Kidney epithelial cell (primary cell): ENCODE data around the gene ACVRL1. TPM values are rescaled to one million over a fixed set of nuclear protein-coding genes. Genes with fewer than 3 reads are reported as not detected.
A peak's percentile ranks its signal among the peaks of the same experiment; 100 is the strongest.

Experiments used
- DNase-seq: peaks from one replicate; pipeline ENCODE4 v3.0.0-alpha.2; 2010; ENCODE audit warnings: low read depth
- H3K27me3 ChIP-seq: 2 replicates; pipeline ENCODE4 v1.6.0; 2011; ENCODE audit warnings: low read length; ENCODE audit not compliant: control insufficient read depth, insufficient read depth
- H3K36me3 ChIP-seq: 2 replicates; pipeline ENCODE4 v1.5.1; 2011; ENCODE audit warnings: low read length; ENCODE audit not compliant: control insufficient read depth, insufficient read depth
- H3K4me3 ChIP-seq: 2 replicates; pipeline ENCODE4 v1.5.1; 2011; ENCODE audit warnings: low read depth, mild to moderate bottlenecking, control low read depth, low read length
- total RNA-seq: library from RNA; depleted of rRNA; stranded (reverse); fragments of >200 nt; gene quantifications from 2 replicates; pipeline ENCODE4 v1.2.3, GENCODE V29; 2015
- TF ChIP-seq, protein P1 (sequence below): IDR thresholded peaks from 2 replicates; pipeline ENCODE4 v1.5.1; 2011; ENCODE audit warnings: mild to moderate bottlenecking, moderate library complexity, low read length, control low read depth, inconsistent platforms; ENCODE audit not compliant: insufficient read depth, poor library complexity, severe bottlenecking

ACVRL1 gene
- total RNA-seq, 1 donor from 2014 or later = 9.7 TPM

DNA sequence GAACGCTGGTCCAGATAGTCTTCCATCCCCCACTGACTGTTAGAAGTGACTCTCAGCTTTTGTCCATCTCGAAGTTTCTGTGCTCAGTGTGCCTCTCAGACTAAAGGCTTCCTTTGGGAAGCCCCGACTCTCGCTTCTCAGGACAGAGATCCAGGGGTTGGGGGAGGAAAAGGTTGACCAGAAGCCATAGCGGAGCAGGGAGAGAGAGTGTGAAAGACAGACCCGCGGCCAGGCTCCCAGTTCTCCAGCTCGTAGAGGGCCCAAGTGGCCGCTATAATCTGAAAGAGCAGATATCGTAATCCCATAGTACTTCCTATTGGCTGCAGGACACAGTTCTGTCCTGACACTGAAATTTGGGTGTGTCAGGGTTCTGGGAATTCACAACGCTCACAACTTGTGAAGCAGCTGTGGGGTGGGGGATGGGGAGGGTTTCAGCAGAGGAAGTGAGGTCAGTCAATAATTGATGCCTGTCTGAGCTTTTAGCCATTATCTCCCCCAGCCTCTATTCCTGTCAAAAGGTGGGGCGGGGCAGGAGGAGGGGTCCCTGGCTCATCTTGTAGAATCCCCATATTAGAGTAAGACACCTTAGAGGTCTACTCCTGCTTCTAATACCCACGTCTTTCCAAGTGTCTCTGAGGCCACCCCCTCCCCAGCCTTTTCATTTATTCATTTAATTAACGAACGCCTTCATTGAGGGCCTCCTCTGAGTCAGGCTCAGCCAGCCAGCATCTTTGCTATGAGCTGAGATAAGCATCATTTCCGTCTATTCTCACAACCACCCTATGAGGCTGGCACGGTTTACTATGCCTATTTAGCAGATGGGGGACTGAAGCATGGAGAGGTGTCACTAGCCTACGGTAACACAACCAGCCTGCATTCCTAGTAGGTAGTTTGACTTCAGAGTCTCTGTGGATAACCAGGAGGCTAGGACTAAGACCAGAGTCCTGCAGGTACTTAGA, 1.6 kb upstream of the ACVRL1 start:
- peaks cover 6% of the 10 kb centered on the region for H3K27me3 ChIP-seq
- DNase-seq = no peak
- no peaks in the 10 kb centered on the region for H3K36me3 ChIP-seq
- no peak overlapping the region for H3K4me3 ChIP-seq
- TF ChIP-seq, protein P1, sequence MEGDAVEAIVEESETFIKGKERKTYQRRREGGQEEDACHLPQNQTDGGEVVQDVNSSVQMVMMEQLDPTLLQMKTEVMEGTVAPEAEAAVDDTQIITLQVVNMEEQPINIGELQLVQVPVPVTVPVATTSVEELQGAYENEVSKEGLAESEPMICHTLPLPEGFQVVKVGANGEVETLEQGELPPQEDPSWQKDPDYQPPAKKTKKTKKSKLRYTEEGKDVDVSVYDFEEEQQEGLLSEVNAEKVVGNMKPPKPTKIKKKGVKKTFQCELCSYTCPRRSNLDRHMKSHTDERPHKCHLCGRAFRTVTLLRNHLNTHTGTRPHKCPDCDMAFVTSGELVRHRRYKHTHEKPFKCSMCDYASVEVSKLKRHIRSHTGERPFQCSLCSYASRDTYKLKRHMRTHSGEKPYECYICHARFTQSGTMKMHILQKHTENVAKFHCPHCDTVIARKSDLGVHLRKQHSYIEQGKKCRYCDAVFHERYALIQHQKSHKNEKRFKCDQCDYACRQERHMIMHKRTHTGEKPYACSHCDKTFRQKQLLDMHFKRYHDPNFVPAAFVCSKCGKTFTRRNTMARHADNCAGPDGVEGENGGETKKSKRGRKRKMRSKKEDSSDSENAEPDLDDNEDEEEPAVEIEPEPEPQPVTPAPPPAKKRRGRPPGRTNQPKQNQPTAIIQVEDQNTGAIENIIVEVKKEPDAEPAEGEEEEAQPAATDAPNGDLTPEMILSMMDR = no peak

DNA sequence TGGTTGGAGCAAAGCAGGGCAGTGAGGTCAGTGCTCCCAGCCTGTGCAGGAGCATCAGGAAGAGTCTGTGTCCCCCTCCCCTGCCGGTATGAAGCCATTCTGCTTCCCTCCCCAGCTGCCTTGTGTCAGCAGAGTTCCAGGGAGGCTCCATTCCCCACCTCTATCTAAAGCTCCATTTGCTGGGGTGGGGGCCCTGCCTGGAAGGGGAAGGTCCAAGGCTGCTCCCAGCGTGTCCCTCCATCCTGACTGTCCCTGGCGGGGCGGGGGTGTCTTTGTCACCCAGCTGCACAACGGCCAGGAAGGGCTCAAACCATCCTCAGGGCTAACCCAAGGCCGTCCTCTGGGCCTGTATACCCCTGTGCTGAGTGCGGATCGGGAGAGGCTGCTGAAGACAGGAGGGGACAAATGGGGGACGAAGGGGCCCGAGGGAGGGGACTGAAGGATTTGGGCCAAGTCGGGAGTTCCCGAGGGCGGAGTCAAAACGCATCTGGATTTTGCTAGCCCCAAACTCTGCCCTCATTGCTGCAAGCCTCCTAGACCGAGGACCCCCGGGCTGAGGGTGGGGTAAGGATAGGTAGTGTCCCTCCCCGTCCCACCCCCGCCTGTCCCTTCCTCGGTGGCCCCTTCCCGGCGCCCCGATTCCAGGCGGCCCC, 748 bp upstream of the ACVRL1 start:
- H3K4me3 ChIP-seq = no peak overlapping the region
- peaks cover 6% of the 10 kb centered on the region for H3K27me3 ChIP-seq
- TF ChIP-seq, protein P1 = no peak
- DNase-seq = no peak
- H3K36me3 ChIP-seq = no peaks in the 10 kb centered on the region

DNA sequence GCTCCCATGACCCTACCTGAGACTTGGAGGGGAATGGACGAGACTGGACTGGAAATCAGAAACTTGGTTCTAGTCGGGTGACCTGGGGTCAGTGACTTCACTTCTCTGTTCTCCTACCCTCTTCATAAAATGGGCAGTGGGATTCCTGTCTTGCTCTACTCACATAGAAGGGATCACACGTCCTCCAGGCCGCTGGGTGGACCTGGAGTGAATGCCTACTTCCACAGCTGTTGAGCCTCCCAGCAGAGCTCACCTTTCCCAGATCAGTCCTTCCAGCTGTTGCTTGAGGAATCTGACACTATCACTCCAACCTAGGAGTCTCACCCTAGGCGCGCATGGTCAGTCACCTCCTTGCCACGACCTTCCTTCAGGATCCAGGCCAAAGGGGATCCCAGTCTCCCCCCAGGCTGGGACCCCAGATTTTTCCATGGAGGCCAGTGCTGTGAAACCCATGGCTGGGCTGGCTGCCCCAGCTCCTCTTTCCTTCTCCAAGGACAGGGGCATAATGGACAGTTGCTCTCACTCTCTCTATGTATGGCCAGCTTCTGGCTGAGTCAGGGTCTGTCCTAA, 637 bp downstream of the ACVRL1 start:
- TF ChIP-seq, protein P1 = no peak
- H3K4me3 ChIP-seq = peak overlapping the region; percentile 35

DNA sequence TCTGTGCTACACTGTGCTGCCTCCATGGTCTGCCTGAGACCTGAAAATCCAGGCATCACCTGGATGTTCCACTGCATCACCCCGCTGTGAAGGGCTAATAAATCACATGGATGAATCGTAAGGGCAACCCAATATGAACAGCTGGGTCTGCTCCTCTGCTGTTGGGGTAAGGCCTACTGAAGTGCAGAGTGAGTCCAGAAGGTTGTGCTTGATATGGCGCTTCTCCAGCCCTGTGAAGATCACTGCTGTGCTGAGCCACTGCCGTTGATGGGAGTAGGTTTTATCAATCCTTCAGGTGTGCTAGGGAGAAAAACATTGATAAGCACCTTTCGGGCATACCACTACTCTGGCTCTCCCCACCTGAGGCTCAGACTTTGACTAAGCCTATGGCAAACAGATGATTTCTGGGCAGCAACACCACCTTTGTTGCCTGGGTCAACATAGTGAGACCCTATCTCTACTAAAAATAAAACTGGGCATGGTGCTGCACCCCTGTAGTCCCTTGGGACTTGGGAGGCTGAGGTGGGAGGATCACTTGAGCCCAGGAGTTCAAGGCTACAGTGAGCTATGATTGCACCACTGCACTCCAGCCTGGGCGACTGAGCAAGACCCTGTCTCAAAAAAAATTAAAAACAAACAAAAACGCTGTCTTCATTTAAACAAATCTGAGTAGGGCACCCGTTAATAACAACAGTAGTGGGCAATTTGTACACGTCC, 1.7 kb downstream of the ACVRL1 start:
- TF ChIP-seq, protein P1 = no peak
- H3K36me3 ChIP-seq = no peaks in the 10 kb centered on the region
- peaks cover 6% of the 10 kb centered on the region for H3K27me3 ChIP-seq
- no peak overlapping the region for H3K4me3 ChIP-seq
- DNase-seq = no peak

More for the DNA sequence above, 637 bp downstream of the ACVRL1 start:
- H3K27me3 ChIP-seq = peaks cover 6% of the 10 kb centered on the region
- no peak for DNase-seq
- H3K36me3 ChIP-seq = no peaks in the 10 kb centered on the region

DNA sequence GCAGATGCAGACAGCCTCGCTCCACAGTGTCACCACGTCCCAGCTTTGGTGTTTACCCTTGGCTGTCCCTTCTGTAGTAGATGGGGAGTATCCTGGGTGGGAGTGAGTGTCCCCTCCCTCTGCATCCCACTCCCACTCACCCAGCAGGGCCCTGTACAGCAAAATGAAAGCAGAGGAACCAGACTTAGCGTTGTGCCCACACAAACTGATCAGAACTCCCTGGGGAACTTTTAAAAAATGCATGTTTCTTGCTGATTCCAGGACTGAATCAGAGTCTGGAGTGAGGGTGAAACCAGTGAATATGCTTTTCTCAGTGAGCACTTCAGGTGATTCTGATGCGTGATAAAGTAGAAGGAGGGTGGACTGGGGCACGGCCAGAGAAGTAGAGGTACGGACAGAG, 2.9 kb downstream of the ACVRL1 start:
- peaks cover 7% of the 10 kb centered on the region for H3K27me3 ChIP-seq
- TF ChIP-seq, protein P1 = no peak
- DNase-seq = no peak
- no peak overlapping the region for H3K4me3 ChIP-seq
- no peaks in the 10 kb centered on the region for H3K36me3 ChIP-seq
